T47D (cell line): ENCODE results near the gene SELE.
A peak's percentile ranks its signal among the peaks of the same experiment; 100 is the strongest.
"Not testable (repeated sequence)": the region's sequence is repeated elsewhere in the genome, so short reads cannot be mapped to it uniquely, and the experiment has no call there.

Experiments
- DNase-seq, 2 experiments: peaks; one replicate each; pipeline versions ENCODE4 v3.0.0 to v3.0.0-alpha.2; 2011 to 2012; ENCODE audit warnings: low read depth in 1 of 2, low spot score in 1 of 2
- JUND ChIP-seq: IDR thresholded peaks from 2 replicates; pipeline ENCODE4 v1.6.1; 2012; ENCODE audit warnings: low read depth
- in situ Hi-C: cut with HindIII; loops from 2 replicates; pipeline ENCODE4 v1.10.0; 2016; ENCODE audit warnings: low sequenced_read_pairs, low pct_unique_long_range_greater_than_20kb

Gene SELE

DNA sequence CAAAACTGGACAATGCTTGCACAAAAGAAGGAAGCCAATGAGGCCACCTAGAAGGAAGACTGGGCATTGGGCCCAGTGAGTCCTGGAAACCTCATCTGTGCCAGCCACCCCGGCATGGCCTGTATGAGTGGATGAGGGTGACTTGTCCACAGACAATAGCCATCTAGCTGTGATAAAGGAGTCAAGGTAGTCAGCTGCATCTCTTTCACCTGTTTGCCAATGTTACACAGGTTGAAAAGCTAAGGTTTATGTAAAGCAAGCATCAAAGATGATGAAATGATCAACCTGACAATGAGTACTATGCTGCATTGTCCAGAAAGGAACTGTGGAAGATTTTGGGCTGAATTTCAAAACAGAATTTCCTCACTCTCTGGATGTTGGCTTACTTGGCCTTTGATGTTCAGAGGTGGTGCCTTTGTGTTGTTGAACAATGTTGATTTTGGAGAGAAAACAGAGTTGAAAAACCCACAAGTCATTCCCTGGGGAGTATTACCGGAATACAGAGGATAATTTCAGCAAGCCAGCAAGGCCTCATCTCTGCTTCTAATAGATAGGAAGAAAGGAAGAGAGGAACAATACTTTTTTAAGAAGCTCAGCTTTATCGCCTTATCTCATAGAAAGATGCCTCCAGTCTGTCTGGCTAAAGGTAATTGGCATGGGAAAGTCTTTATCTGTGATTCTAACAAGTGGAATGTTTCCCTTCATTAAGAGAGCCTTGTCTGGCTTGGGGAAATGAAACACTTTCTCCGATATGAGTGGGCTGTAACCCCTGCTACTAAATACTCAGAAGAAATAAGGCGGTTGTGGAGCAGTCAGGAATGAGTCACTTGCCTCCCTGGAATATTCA lies 11.4 kb upstream of the SELE start:
- no peak for DNase-seq
- in situ Hi-C loops, result no loop called here
- TF ChIP-seq JUND, result no peak

DNA sequence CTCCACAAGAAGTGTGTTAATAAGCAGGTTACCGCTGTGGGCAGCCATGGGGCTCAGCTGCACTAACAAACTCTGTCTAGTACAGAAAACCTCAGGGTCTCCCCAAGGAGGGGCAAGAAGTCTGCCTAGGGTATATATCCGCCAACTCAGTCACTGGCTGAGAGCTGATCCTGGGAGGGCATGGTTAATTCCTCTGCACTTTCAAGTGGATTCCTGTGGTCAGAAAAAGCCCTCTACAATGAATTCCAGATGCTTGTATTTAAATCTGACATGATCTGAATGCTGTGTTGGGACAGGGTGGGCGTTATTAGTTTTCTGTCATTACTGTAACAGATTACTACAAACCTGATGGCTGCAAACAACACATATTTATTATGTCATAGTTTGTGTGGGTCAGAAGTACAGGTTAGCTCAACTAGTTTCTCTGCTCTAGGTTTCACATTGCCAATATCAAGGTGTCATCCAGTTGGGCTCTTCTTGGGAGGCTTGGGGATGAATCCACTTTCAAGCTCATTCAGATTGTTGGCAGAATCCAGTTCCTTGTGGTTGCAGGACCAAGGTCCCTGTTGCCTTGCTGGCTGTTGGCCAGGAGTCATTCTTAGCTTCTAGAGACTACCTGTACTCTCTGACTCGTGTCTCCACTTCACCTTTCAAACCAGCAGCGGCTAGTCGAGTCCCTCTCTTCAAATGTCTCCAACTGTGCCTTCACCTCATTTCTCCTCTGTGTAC lies 8.0 kb upstream of the SELE start:
- in situ Hi-C loops, result no loop called here
- TF ChIP-seq JUND, result no peak
- peak in 1 of 2 experiments; percentile 12 for DNase-seq

DNA sequence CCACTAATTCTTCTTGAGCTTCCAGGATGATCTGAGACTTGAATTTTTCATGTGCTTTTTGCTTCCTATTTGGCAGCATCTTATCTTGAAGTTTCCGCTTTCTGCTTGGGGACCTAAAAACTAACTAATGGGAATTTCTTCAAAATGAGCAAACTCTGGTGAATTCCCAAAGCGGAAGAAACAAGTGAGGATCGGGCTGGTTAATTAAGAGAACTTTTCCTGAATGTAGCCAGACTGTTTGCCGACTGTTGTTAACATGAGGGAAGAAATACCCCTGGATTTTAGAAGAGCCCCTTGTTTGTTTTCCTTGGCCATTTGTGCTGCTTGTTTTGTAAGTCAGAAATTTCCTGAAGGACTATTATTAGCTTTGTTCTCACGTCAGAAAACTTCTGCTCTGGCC lies 6.1 kb upstream of the SELE start:
- no peak for DNase-seq
- in situ Hi-C loops, result no loop called here
- no peak for TF ChIP-seq JUND

DNA sequence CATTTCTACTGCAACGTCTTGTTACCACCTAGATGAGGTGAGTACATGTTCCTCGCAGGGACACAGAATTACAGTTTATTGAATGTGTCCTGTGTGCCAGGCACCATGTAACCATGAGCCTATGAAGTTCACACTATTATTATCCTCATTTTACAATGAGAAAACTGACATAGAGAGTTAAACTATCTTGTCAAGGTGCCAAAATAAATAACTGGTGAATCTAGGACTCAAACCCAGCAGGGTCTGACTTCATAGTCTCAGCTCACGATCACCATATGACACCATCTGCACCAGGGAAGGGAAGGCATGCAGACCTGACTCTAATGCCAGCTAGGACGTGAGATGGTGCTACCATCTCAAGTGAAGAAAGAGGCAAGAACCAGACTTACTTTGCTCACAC lies 2.4 kb downstream of the SELE start:
- TF ChIP-seq JUND, result no peak
- DNase-seq, result no peak
- in situ Hi-C loops, result no loop called here

DNA sequence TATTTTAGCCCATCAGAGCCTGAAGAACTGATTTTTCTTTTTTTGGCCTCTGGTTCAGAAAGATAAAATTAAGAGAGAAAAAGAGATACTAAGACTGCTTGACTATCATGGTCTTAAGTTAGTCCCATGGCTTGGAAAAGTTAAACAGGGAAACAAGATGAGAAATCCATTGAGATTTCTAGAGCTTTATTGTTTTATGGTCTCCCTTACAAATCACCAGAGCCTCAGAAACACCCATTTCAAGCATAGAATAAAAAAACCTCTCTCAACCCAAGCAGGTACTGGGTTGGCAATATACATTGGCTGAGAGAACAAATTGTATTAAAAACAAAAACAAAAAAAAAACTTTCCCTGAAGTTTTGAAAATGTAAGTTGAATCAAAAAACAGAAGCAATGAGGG lies 3.9 kb downstream of the SELE start:
- in situ Hi-C loops, result no loop called here
- no peak for TF ChIP-seq JUND
- DNase-seq, result no peak

DNA sequence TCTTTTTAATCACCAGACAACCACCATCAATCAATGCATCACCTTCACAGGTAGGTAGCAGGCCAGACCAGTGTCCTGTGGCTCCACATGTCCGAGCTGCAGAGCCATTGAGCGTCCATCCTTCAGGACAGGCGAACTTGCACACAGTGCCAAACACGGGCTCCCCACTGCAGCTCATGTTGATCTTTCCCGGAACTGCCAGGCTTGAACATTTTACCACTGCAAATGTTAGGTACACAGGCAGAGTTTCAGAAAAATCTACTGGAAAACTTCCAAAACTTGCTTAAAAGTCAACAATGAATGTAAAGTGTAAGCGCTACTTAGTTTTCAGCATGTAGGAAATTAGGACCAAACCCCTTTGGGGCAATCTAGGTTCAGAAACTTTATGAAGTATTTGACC lies 6.6 kb downstream of the SELE start:
- TF ChIP-seq JUND, result no peak
- DNase-seq, result no peak
- in situ Hi-C loops, result no loop called here

DNA sequence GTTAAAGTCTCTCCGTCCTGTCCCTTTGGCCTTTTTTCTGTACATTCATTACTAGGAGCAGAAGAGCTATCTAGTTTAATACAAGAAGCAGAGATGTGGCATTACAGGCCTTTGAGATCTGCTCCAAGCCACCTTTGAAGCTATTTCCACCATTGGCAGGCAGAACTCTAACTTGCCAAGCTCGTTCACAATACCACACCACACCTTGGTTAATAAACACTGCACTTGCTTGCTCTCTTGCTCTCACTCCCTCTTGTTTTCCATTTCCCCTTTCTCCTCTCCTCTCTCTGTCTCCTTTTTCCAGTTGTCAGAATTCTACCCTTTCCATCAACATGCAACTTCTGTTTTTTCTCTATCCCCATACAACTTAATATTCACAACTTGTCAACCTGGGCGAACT lies 7.0 kb downstream of the SELE start:
- DNase-seq, result no peak
- in situ Hi-C loops, result no loop called here

DNA sequence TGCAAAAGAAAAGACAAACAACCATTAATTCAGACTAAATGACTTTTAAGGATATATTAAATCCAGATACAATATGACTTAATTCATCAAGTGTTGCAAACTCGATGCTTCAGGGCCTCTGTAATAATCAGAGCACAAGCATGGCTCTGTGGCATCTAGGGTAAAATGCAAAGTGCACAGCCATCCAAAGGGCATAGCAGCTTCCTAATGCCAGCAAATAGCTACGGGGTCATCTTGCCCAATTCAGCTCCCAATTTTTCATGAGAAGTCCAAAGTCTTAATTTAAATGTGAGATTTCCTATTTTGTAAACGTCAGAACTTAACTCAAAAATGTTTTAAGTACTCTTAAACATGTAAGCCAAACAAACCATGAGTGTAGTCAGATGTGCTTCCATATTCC lies 7.9 kb downstream of the SELE start:
- TF ChIP-seq JUND, result no peak
- no peak for DNase-seq
- in situ Hi-C loops, result no loop called here

More for the DNA sequence above, 7.0 kb downstream of the SELE start:
- no peak for TF ChIP-seq JUND

DNA sequence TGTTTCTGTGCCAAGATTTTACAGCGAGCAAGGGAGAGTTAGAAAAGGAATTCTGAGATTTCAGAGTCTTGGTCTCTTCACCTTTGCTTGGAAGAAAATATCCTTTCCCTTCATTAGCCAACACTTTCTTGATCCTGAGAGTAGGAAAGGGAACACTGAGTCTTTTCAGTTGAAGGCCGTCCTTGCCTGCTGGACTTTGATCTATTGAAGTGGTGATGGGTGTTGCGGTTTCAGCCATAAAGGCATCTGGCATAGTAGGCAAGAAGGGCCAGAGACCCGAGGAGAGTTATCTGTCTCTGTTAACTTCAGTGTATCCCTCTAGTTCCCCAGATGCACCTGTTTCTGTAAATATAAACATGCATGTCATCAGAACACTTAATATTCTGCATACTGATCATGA lies 9.7 kb downstream of the SELE start:
- no peak for TF ChIP-seq JUND

DNA sequence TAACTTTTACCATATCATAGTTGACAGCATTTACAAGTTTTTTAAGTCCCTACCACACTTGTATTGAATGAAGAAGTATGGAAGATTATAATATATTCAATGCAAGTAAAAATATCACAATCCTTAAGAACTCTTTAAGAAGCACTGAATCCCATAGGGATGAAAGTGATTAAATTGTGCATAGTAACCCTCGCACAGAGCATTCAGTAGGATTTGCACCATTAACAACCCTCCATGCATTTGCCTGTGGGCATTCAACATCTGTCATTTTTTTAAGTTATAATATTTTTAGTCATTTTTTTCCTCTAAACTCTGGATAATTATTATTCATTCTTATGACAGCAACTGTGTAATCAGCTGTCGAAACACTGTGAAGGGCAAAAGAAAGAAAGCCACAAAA lies 10.1 kb downstream of the SELE start:
- in situ Hi-C loops, result no loop called here
- DNase-seq, result no peak
- TF ChIP-seq JUND, result no peak

More for the DNA sequence above, 9.7 kb downstream of the SELE start:
- in situ Hi-C loops, result no loop called here
- no peak for DNase-seq

DNA sequence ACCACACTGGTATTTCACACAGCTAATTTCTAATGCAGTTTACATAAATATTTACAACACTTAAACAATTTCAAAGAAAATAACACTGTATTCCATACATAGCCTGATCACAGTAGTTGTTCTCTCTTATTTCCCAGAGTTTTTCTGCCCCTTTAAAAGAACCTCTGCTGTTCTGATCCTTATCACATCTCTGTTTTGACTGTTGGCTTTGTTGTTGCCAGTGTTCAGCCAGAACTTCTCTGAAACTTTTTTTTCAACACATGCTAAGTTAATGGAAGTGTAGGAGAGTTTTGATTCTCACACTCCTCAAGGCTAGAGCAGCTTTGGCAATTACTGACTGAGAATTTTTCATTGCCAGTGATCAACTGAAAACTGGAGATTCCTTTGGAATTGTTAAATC lies 11.1 kb downstream of the SELE start:
- in situ Hi-C loops, result no loop called here
- TF ChIP-seq JUND, result no peak
- no peak for DNase-seq

DNA sequence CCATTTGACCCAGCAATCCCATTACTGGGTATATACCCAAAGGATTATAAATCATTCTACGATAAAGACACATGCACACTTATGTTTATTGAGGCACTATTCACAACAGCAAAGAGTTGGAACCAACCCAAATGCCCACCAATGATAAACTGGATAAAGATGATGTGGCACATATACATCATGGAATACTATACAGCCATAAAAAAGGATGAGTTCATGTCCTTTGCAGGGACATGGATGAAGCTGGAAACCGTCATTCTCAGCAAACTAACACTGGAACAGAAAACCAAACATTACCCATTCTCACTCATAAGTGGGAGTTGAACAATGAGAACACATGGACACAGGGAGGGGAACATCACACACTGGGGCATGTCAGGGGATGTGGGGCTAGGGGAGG lies 18.8 kb downstream of the SELE start:
- DNase-seq, in situ Hi-C loops: not testable (repeated sequence)

DNA sequence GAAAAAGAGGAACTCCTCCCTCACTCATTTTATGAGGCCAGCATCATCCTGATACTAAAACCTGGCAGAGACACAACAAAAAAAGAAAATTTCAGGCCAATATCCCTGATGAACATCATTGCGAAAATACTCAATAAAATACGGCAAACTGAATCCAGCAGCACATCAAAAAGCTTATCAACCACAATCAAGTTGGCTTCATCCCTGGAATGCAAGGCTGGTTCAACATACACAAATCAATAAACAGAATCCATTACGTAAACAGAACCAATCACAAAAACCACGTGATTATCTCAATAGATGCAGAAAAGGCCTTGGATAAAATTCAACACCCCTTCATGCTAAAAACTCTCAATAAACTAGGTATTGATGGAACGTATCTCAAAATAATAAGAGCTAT lies 20.8 kb downstream of the SELE start:
- DNase-seq, in situ Hi-C loops: not testable (repeated sequence)

DNA sequence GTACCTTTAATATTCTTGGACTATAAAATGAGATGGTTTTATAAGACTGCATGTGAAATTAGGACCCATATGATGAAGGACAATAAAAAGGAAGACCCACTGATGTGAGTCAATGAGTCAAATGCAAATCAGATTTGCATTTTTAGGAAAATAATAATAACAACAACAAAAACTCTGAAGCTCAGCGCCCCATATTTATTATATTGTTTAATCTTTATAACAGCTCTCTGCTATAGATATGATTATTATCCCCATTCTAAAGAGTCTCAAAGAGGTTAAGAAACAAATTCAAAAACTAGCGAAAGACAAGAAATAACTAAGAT lies 21.6 kb downstream of the SELE start:
- no peak for TF ChIP-seq JUND
- in situ Hi-C loops, result no loop called here
- DNase-seq, result no peak
